Stomach (tissue), 4 donors: Measurements from ENCODE around the gene RNU7-1.

Experiments used
- EP300 ChIP-seq: sonication (generic); formaldehyde crosslinking; IDR thresholded peaks from one replicate; pipeline ENCODE4 v1.6.1; 2017; ENCODE audit warnings: antibody characterized with exemption
- POLR2A ChIP-seq, 4 donors: fragments of 450-650 bp; IDR thresholded peaks; one replicate each; pipeline ENCODE4 v1.6.1; 2016; ENCODE audit warnings: antibody characterized with exemption in 4 of 4, control low read depth in 2 of 4, mild to moderate bottlenecking in 1 of 4, moderate library complexity in 1 of 4
- POLR2AphosphoS5 ChIP-seq, 3 donors: sonication (generic); formaldehyde crosslinking; IDR thresholded peaks; one replicate each; pipeline ENCODE4 v1.6.1; 2016; ENCODE audit warnings: antibody characterized with exemption in 3 of 3
- TF ChIP-seq, protein P1 (sequence below), 7 experiments: fragments of 450-650 bp in 4 of 7; fragments of 200-600 bp in 3 of 7; sonication (generic) in 3 of 7; IDR thresholded peaks; one replicate each; pipeline ENCODE4 v1.5.1; 2016 to 2019; ENCODE audit warnings: antibody characterized with exemption in 7 of 7, control low read depth in 2 of 7, mild to moderate bottlenecking in 1 of 7

DNA sequence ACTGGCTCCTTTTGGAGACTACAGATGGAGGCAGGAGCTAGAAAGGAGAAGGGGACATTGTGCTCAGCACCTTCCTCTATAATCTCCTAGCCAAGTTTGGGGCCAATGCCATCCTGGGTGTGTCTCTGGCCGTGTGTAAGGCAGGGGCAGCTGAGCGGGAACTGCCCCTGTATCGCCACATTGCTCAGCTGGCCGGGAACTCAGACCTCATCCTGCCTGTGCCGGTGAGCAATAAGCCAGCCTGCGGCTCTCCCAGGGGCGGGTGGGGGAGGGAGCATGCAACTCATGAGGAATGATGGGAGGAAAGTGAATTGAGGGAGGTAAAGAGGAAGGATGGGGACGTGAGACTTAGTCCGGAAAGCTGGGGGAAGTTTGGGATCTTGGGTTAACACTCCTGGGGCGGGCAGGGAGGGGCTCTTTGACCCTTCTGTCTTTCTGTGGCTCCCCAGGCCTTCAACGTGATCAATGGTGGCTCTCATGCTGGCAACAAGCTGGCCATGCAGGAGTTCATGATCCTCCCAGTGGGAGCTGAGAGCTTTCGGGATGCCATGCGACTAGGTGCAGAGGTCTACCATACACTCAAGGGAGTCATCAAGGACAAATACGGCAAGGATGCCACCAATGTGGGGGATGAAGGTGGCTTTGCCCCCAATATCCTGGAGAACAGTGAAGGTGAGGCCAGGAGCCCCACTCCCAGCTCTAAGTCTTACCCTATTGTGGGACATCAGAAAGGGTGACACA, 26.0 kb upstream of the RNU7-1 start:
- TF ChIP-seq, protein P1, sequence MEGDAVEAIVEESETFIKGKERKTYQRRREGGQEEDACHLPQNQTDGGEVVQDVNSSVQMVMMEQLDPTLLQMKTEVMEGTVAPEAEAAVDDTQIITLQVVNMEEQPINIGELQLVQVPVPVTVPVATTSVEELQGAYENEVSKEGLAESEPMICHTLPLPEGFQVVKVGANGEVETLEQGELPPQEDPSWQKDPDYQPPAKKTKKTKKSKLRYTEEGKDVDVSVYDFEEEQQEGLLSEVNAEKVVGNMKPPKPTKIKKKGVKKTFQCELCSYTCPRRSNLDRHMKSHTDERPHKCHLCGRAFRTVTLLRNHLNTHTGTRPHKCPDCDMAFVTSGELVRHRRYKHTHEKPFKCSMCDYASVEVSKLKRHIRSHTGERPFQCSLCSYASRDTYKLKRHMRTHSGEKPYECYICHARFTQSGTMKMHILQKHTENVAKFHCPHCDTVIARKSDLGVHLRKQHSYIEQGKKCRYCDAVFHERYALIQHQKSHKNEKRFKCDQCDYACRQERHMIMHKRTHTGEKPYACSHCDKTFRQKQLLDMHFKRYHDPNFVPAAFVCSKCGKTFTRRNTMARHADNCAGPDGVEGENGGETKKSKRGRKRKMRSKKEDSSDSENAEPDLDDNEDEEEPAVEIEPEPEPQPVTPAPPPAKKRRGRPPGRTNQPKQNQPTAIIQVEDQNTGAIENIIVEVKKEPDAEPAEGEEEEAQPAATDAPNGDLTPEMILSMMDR (IDR thresholded peaks at IDR 0.05) = no peak
- TF ChIP-seq EP300 (no peak), POLR2A (IDR thresholded peaks at IDR 0.05) (no peak), POLR2AphosphoS5 (IDR thresholded peaks at IDR 0.05) (no peak)
